ENCODE results near the gene CEMP1.
A peak's percentile ranks its signal among the peaks of the same experiment; 100 is the strongest.

Gene CEMP1

DNA sequence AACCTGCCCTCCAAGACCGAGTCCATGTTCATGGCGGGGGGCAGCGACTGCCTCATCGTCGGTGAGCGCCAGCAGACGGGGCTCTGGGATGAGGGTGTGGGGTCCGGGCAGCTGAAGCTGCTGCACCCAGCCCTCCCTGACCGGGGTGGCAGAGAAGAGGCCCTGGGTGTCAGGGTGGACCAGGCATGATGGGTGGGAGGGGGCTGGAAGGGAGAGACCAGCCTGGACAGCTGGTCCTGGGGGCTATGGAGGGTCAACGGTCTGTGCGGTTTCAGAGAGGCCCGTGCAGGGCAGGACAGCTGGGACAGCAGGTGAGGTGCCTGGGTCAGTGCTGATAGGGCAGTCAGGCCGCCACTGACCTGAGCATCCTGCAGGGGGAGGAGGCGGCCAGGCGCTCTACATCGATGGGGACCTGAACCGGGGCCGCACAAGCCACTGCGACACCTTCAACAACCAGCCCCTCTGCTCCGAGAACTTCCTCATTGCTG, 30.7 kb downstream of the CEMP1 start:
- DNase-seq (ENCODE audit: low spot score) = no peak

GRCh38 chr16:2499890-2500429, 31.2 kb downstream of the CEMP1 start:
- DNase-seq (ENCODE audit: low spot score) = no peak

DNA sequence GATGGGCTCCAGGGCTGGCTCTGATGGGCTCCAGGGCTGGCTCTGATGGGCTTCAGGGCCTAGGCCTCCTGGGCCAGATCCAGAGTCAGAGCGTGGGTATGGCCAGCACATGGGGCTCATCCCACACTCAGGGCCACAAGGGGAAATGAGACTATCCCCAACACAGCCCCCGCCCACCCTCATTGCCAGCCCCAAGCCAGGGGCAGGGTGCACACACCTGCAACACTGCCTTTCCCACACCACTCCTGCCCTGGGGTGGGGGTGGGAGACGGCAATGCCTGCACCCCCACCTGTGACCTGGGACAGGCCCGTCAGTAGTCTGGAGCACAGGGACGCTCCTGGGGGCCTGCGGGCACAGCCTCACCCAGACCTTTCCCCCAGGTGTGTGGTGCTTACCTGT, 31.8 kb downstream of the CEMP1 start:
- DNase-seq (ENCODE audit: low spot score) = no peak

- DNase-seq (ENCODE audit: low spot score) = peak; percentile 32
These were observed 32.5 kb downstream of the CEMP1 start for GRCh38 chr16:2498531-2499253.

DNA sequence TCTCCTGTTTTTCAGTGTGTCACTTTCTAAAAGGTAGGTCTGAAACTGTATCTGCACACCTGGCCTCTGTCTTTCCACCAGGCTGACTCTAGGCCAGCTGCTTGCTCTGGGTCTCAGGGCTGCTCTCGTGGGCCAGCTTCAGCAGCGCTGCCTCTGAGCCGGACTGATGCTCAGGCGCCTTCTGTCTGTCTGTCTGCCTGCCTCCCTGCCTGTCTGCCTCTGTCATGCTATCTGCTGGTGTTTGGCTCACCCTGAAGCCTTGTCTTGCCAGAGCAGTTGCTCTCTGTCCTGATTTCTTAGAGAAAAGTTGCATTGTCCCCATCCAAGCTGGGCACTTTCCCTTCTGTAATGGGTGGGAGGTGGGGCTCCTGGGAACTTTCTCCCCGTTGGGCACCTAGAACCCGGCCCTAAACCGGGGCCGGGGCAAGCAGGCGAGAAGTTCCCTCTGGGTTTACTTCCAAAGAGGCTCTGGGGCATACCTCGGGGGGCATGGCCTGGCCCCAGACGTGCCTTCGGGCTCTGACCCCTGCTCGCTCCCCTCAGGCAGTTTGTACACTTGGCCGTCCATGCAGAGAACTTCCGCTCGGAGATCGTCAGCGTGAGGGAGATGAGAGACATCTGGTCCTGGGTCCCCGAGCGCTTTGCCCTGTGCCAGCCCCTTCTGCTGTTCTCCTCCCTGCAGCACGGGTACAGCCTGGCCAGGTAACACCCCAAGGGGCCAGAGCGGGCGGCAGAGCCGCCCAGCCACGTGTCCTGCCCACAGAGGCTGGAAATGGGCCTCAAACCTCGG, 33.3 kb downstream of the CEMP1 start:
- no peak for DNase-seq (ENCODE audit: low spot score)

GRCh38 chr16:2497116-2497630, 34.0 kb downstream of the CEMP1 start:
- DNase-seq (ENCODE audit: low spot score) = peak; percentile 37

DNA sequence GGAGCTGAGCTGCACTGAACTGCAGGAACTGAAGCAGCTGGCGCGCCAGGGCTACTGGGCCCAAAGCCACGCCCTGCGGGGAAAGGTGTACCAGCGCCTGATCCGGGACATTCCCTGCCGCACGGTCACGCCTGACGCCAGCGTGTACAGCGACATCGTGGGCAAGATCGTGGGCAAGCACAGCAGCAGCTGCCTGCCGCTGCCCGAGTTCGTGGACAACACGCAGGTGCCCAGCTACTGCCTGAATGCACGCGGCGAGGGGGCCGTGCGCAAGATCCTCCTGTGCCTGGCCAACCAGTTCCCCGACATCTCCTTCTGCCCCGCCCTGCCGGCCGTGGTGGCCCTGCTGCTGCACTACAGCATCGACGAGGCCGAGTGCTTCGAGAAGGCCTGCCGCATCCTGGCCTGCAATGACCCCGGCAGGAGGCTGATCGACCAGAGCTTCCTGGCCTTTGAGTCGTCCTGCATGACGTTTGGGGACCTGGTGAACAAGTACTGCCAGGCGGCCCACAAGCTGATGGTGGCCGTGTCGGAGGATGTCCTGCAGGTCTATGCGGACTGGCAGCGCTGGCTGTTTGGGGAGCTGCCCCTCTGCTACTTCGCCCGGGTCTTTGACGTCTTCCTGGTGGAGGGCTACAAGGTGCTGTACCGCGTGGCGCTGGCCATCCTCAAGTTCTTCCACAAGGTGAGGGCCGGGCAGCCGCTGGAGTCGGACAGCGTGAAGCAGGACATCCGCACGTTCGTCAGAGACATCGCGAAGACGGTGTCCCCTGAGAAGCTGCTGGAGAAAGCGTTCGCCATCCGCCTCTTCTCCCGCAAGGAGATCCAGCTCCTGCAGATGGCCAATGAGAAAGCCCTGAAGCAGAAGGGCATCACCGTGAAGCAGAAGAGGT, 34.7 kb downstream of the CEMP1 start:
- DNase-seq (ENCODE audit: low spot score) = peak; percentile 8

DNA sequence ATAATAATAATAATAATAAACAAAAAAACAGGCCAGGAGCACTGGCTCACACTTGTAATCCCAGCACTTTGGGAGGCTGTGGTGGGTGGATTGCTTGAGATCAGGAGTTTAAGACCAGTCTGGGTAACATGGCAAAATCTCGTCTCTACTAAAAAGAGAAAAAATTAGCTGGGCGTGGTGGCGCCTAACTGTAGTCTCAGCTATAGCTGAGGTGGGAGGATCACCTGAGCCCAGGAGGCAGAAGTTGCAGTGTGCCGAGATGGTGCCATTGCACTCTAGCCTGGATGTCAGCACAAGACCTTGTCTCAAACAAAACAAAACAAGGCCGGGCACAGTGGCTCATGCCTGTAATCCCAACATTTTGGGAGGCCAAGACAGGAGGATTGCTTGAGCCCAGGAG, 36.2 kb downstream of the CEMP1 start:
- DNase-seq (ENCODE audit: low spot score) = no peak

- DNase-seq (ENCODE audit: low spot score) = no peak
These were observed 36.6 kb downstream of the CEMP1 start for GRCh38 chr16:2494616-2495015.

DNA sequence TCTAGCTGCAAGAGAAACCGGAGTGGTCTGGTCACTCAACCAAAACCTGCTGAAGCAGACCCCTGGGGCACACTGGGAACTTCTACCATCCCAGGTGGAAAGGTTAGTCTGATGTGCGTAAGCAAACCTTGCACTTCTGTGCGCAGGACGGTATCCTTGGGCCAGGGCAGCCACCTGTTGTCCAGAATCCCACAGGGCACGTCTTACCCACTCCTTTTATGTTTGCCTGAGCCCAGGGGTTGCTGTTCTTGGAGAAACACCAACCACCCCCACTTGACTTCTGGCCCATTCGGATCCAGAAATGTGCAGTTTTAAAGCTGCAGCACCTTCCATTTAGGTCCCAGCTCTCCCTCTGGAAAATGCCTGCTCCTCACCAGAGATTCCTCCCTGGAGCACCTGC, 37.6 kb downstream of the CEMP1 start:
- DNase-seq (ENCODE audit: low spot score) = no peak

GRCh38 chr16:2492292-2492691, 38.9 kb downstream of the CEMP1 start:
- no peak for DNase-seq (ENCODE audit: low spot score)

GRCh38 chr16:2490190-2491105, 40.8 kb downstream of the CEMP1 start:
- DNase-seq (ENCODE audit: low spot score) = peak; percentile 67

- DNase-seq (ENCODE audit: low spot score) = no peak
These were observed 41.6 kb downstream of the CEMP1 start for GRCh38 chr16:2489581-2489980.

DNA sequence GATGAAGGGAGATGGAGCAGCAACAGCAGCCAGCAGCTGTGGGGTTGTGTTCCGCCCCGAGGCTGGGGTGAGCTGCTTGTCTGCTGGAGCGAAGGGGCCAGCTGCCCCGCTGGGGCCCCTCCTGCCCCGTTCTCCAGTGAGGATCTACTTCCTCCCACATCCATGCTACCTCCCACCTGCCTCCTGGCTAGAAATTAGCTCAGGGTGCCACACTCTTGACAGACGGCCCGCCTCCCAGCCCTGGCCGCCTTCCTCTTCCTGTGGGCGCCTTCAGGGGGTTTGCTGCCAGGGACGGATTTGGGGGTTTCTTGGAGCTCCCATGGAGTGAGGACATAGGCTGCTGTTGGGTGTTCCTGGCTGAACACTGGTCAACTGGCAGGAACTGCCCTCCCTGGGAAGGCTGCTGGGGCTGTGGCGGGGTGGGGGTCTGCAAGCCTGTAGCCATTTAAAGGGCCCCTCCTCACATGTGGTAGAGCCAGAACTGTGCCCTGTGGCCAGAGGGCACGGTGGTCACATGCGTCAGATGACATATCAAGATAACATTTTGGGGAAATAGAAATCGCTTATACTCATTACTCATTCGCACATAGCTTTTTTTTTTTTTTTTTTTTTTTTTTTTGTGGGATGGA, 43.2 kb downstream of the CEMP1 start:
- no peak for DNase-seq (ENCODE audit: low spot score)

DNA sequence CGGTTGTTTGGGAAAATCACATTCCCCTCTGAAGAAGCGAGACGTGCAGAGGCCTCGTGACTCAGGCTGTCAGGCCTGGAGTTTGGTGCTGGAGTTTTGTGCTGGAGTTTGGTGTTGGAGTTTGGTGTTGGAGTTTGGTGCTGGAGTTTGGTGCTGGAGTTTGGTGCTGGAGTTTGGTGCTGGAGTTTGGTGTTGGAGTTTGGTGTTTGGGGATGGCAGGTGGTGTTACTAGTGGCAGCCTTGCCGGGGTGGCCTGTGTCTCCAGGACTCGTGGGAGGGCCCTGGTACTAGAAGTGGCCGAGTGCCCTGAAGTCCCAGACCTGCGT, 43.7 kb downstream of the CEMP1 start:
- no peak for DNase-seq (ENCODE audit: low spot score)

DNA sequence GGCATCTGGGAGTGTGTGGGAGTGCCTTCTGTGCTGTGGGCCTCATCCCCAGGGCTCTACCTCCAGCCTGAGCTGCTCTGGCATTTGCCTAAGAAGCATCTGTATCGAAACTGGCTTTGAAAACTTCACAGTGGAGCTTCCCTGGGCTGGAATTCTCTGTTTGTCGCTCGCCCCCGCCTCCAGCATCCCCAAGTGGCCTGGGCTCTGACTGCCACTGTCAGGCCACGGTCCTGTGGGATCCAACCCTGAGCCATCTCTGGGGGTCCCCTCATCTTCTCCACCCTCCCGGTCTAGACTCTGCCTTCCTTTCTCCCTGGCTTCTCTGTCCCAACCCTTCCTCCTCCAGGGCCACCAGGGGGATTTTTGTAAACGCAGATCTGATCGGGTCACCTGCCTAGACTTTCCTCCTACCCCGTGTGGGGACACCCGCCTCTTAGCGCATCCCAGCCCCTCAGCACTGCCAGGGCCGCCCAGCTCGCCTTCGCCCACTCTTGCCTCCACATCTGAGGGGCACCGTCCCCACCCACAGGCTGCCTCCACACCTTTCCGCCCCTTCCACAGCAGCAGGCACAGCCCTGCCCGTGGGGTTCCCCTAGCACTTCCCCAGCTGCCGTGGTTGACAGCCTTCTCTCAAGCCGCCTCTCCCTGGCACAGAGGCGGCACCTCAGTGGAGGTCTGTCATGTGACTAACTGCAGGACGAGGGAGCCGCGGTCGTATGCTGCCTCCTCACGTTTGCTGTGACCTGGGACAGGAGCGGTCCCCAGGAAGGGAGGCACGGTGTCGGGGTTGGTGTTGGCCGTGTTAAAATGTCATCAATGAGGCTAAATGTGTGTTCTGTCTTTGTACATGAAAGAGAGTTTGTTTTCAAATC, 44.3 kb downstream of the CEMP1 start:
- peak; percentile 76 for DNase-seq (ENCODE audit: low spot score)

DNA sequence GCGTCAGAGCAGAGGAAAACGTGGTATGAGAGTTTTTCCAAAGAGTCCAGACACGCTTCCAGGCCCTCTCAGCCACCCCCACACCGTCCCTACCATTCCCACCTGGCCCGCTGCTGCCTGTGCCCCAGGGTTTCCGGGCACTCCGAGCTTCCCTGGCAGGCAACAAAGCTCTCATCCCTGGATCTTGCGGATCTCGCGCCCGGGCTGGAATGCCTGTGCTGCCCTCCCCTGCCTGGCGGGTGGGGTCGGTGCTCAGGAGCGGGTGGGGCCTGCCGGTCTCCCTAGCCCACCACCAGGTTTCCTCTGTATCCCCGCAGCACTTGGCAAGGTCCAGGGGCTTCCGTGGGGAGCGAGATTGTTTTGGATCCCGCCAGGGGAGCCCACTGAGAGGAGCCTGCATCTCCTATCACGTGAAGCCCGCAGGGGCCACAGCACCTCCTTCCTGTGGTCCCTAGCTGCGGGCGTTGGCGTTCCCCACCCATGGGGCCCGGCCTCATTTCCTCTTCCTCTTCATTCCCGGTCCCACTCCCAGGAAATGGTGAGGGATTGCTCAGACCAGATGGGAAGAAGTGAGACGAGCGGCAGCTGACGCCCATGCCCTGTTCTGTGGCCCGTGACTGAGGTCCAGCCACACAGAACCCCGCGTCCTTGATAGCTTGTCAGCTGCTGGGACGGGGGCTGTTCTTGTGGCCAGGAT, 45.2 kb downstream of the CEMP1 start:
- DNase-seq (ENCODE audit: low spot score) = no peak

GRCh38 chr16:2484898-2485508, 46.2 kb downstream of the CEMP1 start:
- DNase-seq (ENCODE audit: low spot score) = no peak

All from cerebellar cortex (tissue), 1 donor.